ENCODE measurements around the gene KIF20B. TPM values are rescaled to one million over a fixed set of nuclear protein-coding genes. Genes with fewer than 3 reads are reported as not detected.

The KIF20B gene, protein sequence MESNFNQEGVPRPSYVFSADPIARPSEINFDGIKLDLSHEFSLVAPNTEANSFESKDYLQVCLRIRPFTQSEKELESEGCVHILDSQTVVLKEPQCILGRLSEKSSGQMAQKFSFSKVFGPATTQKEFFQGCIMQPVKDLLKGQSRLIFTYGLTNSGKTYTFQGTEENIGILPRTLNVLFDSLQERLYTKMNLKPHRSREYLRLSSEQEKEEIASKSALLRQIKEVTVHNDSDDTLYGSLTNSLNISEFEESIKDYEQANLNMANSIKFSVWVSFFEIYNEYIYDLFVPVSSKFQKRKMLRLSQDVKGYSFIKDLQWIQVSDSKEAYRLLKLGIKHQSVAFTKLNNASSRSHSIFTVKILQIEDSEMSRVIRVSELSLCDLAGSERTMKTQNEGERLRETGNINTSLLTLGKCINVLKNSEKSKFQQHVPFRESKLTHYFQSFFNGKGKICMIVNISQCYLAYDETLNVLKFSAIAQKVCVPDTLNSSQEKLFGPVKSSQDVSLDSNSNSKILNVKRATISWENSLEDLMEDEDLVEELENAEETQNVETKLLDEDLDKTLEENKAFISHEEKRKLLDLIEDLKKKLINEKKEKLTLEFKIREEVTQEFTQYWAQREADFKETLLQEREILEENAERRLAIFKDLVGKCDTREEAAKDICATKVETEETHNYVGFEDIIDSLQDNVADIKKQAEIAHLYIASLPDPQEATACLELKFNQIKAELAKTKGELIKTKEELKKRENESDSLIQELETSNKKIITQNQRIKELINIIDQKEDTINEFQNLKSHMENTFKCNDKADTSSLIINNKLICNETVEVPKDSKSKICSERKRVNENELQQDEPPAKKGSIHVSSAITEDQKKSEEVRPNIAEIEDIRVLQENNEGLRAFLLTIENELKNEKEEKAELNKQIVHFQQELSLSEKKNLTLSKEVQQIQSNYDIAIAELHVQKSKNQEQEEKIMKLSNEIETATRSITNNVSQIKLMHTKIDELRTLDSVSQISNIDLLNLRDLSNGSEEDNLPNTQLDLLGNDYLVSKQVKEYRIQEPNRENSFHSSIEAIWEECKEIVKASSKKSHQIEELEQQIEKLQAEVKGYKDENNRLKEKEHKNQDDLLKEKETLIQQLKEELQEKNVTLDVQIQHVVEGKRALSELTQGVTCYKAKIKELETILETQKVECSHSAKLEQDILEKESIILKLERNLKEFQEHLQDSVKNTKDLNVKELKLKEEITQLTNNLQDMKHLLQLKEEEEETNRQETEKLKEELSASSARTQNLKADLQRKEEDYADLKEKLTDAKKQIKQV (N-terminal part only)
- 2.6 and 6.8 TPM in 2 replicates for total RNA-seq

DNA sequence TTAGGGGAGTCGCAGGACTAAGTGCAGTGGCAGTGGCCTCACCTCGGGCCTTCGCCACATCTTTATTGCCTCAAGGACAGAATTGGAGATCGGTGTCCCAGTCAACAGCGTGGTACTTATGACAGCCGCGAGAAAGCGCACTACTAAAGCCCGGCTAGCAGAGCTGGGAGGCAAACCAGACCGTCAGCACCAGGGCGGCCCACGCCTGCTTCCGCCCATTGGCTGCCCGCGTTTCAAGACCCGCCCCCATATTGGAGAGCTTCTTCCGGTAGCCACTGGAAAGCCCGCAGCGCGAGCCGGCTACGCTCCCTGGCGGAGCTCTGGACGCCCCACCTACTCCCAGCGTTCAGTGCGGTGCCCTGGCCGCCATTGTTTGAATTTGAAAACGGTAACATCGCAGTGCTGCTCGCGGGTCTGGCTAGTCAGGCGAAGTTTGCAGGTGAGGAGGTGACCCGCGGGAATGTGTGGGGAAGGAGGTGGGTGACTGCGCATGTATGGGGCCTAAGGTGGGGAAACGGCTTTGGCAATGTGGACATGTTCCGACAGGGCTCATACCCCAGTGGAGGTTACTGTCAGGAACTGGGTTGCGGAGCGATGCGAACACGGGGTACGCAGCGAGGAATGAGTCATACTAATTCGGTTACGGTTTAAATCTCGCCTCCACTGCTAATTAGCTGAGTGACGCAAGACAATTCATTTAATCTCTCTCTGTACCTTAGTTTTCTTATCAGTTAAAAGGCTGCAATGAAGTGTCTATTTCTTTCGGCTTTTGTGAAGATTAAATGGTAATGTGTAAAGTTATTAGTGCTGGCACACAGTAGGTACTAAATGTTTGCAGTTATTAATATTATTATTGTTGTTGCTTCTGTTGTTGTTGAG is at the start of gene KIF20B:
Gene KIF20B (plus strand): TSS at position 349 of the 879 bp plus-strand sequence. CDS start 3,705 bp downstream, outside the sequence.

Other genes with a start within 250 kb of the KIF20B start
- 0.10 and 0.33 TPM in 2 replicates for gene SLC16A12, start 166.0 kb upstream of the KIF20B start, total RNA-seq
- gene PANK1, start 56.3 kb upstream of the KIF20B start, total RNA-seq = 6.6 and 7.0 TPM in 2 replicates